Suppressor macrophage treated with lipopolysaccharide for 1 hour (primary cell): ENCODE measurements around the gene BEND6.

ENCODE experiments used
- DNase-seq, 3 donors: peaks; one replicate each; pipeline ENCODE4 v3.0.0-alpha.2; 2020 to 2022

The BEND6 gene, protein sequence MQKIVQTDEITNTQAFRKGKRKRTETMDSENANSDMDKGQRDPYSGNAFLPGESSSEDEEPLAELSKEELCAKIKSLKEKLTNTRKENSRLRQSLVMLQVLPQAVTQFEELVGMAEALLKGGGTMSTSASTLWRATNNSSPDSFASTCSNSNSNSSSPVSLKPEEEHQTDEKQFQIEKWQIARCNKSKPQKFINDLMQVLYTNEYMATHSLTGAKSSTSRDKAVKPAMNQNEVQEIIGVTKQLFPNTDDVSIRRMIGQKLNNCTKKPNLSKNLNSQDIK

DNA sequence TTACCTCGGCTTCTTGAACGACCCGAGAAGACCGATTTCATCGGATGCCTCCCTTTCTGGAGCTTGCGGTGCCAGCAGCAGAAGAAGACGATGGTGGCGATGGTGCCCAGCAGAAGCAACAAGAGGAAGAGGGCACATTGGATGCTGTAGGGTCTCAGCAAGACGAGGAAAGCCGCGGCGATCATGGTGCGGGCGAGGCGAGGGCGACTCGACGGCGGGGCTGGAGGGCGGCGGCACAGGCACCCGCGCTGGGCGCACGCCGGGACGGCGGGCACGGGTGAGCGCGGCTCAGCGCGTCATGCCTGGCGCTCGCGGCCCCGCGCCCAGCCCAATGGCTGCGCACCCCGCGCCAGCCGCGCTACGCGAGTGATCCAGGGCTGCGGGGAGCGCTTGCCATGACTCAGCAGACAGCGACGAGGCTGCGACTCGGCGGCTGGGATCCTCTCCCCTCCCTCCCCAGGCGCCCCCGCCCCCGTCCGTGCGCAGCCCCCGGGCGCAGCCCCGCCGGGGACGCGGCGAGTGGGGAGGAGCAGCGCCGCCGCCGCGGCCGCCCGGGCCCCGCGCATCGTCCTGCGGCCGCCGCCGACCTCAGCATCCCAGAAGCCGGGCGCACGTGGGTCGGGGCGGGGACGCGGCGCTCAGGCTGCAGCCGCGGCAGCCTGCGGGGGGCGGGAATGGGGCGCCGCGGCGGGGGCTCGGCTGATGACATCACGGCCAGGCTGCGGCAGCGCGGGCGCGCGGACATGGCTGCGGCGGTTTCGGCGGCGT lies at the start of gene BEND6:
Gene BEND6, plus strand, starts transcription at position 705 of the 768 bp plus-strand sequence. CDS start 26,704 bp downstream, outside the sequence.
- DNase-seq, result peak; percentile 62 to 78 (median 66)

DNA sequence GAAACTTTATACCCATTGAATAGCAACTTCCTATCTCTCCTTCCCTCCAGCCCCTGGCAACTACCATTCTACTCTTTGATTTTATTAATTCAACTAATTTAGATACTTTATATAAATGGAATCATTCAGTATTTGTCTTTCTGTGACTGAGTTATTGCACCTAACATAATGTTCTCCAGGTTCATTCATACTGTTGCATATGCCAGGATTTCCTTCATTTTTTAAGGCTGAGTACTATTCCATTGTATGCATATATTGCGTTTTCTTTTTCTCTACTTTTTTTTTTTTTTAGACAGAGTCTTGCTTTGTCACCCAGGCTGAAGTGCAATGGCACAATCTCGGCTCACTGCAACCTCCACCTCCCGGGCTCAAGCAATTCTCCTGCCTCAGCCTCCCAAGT lies 49.5 kb upstream of the BEND6 start:
- no peak for DNase-seq

DNA sequence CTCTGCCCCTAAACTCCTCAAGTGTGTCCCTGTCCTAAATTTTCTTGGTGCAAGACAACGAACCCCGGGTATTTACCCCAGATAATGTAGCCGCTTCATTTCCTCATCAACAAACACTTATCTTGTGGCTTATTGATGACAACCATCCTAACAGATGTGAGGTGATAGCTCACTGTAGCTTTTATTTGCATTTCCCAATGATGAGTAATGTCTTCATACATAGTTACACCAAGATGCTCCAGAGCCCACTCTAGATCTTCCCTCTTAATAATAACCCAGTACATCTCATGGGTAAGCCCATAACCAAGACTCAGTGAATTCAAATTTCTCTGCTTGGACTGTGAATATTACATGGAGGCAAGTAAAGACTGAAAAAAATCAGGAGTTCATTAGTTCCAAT lies 48.2 kb upstream of the BEND6 start:
- DNase-seq, result no peak

DNA sequence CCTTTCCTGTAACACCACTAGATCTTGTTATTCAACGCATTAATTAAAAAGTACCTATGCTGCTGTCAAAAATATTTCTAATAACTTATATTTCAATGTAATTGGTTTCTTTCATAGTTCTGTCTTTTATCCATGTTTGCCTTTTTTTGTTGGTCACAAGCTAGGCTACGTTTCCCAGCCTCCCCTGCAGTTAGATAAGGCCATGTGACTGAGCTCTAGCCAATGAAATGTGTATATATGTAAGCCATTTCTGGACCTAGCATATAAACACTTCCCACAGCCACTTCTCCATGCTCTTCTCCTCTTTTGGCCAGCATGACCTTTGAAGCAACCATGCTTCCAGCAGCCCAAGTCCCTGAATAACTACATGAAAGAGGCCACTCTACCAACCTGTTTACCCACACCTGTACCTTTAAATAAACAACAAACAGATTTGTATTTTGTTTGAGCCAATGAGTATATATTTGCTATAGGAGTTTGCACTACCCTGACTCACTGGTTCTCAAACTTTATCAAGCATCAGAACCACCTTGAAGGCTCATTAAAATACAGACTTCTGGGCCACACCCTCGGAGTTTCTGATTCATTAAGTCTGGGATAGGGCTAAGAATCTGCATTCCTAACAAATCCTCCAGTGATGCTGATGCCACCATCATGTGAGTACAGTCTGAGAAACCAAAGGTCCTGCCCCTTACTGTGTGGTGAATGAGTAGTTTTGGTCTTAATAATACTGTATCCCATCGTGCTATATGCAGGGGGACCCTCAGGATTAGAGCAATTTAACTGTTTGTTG lies 45.6 kb upstream of the BEND6 start:
- no peak for DNase-seq

DNA sequence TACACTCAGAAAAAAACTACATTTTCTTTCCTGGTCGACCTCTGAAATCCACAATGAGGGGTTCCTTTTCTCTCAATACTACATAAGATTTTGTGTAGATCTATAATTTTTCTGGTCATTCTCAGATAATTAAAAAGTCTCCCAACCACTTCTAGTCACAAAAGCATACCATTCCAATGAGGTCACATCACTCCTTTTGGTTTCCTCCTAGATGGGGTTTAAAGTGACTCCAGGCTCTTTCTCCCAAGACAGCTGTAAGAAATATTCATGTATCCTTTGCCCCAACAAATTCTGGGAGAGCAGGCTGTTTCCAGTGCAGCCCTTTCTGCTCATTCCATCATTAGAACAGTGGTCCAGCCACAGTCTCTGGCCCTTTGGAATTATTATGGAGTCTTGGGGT lies 43.1 kb upstream of the BEND6 start:
- no peak for DNase-seq

DNA sequence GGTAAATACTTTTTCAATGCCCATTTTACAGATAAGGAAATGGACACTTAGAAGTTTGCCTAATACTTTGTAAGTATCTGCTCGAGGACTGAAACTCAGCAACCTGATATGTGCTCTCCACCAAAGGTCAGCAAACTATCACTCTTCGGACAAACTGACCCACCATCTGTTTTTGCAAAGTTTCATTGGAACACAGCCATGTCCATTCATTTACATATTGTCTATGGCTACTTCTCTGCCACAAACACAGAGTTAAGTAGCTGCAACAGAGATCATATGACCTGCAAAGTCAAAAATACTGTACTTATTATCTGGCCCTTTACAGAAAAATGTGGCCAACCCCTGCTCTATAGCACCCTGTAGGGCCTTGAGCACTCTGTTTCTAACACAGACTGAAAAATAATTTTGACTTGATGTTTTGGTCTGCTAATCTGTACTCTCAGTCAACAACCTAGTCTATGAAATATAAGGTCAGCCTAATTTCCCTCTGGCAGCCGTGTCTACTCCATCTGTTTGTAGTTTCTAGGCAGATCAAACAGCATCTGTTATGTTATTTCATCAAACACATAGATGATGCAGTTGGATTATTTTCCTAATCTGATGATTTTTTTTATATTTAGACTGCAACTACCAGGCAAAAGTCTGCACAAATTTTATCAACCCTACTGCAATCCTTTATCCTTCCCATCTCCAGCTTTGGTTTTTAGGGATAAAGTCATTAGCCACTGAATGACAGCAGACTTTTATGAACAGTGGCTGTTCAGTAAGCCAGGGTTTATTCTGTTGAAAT lies 41.4 kb upstream of the BEND6 start:
- no peak for DNase-seq

DNA sequence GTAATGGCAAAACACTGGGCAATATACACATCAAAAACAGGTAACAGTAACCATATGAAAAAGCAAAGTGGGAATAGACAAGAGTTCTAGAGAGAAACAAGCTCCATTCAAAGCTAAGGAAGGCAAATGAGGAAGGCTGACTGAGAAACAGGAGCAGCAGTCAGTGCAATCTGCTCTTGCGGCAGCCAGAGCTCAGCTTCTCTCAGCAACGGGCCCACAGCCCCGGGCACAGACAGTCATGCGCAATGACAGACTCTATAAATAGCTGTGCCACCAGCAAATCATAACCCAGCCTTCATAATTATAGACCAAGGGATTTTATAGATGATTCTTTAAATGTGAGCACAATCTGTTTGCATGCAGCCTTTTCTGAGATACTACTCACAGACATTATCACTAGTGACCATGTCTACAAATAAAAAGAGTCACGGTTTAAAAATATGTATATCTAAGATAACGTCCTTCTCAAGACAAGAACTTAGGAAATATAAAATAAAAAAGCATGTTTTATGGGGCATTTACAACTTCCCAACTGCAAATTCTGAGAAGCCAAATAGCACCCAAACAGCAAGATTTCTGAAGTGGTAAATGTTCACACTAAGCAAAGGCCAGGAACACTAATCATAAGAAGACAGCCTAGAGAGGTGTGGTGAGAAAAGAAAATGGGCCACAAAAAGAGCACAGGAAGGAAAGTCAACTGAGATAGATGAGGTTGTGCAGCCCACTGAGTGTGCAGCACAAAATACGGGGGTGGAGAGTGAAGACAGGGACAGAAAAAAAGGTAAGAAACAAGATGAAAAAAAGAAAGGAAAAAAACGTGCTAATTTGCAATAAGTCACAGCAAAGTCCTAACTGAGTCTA lies 39.9 kb upstream of the BEND6 start:
- DNase-seq, result peak; percentile 32 to 58 (median 35)

DNA sequence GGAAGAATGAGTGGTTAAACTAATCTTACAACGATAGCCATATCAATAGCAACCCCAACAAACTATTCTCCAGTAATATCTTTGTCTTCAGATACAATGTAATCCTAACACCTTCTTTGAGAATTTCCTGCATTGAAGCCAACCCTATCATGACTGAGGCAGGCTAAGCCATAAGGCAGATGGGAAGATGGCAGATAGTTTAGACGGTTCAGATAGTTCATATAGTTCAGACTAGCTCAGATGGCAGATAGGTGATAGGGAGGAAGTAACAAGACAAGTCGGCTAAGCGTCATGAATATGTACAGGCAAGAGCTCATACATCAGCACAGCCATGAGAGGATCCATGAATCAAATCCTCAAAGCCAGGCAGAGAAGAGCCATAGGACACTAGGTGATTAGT lies 39.1 kb upstream of the BEND6 start:
- no peak for DNase-seq

DNA sequence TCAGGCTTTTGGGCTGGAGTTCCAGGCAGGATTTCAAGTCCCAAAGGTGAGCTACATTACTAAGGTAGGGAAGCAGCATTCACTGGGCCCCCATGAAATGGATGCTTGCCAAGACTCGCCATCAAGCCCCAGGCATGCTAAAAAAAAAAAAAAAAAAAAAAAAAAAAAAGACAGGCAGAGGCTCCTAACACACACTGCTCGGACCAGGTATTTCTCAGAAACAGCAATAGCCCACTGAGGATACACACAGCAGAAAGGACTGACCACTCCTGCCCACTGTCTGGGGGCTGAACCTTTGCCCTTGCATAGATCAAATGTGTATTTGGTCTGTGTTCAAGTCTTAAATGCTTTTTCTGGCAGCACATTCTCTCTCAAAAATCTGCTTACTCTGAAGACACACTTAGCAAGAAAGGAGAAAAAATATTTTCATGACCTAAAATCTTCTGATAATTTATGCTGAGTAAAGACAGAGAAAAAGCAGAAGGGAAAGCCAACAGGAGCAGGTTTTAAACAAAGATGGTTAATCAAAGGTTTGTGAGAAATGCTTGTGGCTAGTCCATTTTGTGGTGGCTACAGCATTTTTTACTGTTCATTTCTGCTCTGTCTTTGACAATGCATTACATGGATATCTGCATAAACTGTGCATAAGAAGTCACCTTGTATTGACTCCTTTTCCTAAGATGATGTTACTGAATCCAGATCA lies 37.9 kb upstream of the BEND6 start:
- DNase-seq, result no peak

DNA sequence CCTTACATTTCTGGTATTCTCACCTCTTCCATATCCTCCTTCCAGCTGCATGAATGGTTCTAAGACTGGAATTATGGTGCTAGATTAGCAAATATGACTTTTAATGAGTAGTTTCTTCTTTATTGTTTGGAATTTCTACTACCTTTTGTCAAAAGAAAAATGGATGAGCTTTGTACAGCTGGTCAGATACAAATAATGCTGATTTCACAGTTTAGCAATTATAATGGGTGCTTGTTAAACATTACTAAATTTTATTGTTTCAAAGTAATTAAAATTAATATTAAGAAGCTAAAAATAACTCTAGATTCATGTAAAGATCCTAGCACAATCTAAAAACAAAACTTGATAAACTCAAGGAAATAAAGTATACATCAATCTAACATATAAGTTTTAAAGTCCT lies 32.3 kb upstream of the BEND6 start:
- no peak for DNase-seq

DNA sequence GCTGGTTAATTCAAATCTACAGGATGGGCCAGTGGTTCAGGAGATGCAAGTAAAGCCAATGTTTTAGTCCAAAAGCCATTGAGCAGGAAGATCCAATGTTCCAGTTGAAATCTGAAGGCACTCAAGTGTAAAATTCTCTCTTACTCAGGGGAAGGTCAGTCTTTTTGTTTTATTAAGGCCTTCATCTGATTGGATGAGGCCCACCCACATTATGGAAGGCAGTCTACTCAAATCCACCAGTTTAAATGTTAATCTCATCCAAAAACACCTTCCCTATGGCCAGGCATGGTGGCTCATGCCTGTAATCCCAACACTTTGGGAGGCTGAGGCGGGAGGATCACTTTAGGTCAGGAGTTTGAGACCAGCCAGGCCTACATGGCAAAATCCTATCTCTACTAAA lies 31.3 kb upstream of the BEND6 start:
- no peak for DNase-seq

DNA sequence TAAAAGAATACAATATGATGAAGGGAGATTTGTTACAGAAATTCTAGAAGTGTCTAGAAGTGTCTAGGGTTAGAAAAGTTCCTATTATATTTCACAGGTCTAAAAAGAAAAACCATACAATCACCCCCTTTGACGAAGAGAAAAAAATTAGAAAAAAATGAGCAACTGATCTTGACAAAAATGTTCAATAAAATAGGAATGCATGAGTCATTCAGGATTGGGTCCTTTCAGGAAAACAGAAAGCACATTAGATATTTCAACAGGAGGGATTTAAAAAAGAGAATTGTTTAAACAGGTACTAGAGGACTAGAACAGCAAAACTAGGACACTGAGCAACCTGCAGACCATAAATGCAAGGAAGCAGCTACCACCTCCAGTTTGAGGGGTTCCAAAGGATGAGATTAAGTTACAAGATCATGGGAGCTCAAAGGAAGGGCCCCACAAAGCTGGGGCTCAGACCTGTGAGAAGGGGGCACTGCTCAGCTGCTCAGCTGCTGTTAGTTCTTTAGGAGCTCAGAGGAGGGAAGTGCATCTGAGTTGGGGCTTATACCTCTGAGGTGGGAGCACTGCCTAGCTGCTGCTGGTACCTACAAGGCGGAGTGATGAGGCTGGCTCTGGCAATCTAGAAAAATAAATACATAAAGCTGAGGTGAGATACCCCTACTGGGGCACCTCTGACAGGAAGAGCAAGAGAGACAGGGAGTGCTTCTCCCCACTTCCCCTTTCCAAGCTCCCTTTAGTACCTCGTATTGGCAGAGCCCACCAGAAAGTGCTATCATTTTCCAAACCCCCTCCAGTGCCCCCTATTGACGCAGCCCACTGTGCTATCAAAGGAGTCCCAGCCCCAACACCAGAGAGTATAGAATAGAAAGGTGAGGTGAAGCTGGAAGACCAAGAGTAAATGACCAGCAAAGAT lies 27.1 kb upstream of the BEND6 start:
- DNase-seq, result no peak

DNA sequence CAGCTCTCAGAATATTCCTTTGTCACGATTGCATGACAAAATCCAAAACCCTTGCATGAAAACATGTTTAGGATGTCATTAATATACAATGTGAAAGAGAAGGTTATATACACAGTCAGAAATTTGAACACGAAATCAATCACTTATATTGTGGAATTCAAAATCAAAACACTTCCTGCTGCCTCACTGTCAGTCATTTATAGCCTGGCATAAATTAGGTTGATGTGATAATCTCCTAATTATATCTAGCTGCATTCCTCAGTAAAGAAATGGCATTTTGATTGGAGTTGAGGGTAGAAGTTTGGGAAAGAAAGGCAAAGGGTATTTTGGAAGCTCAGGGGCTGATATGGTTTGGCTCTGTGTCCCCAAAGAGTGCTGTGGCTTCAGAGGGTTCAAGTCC lies 24.1 kb upstream of the BEND6 start:
- no peak for DNase-seq

DNA sequence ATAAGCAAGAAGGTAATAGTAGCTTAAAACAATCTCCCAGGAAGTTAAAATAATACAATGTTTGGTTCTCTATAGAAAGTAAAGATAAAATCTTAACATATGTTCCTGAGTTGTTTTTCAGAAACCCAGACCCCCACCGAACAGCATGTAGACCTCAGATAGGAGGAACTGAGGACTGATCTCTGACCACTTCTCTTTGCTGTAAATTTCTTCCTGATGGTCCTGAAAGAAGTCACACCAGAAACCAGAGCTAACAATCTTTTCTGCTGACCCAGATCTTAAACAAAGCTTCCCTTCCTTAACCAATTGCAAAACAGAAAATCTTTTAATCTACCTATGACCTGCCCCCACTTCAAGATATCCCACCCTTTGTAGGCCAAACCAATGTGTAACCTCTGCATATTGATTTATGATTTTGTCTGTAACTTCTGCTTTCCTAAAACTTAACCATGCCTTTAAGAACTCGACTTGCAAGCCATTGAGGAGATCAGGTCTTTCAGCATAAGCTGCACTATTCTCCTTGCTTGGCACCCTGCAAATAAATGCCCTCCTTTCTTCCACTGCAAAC lies 21.9 kb upstream of the BEND6 start:
- no peak for DNase-seq

DNA sequence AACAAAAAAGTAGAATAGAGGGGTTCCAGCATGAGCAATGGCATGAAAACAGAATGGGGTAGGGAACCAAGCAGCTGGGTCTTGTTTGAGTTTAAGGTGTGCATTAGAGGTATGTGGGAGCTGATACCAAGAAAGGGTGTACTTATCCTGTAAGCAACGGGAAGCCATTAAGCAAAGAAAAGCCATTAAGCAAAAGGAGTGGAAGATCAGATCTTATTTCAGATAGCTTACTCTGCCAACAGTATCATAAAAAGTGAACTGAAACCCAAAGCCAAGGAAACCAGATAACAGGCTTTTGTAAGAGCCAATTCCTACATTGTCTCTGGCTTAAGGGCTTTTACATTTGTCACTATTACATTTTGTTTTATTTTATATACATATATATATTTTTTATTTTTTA lies 21.3 kb upstream of the BEND6 start:
- DNase-seq, result peak in 2 of 3 donors; percentile 6 to 17

DNA sequence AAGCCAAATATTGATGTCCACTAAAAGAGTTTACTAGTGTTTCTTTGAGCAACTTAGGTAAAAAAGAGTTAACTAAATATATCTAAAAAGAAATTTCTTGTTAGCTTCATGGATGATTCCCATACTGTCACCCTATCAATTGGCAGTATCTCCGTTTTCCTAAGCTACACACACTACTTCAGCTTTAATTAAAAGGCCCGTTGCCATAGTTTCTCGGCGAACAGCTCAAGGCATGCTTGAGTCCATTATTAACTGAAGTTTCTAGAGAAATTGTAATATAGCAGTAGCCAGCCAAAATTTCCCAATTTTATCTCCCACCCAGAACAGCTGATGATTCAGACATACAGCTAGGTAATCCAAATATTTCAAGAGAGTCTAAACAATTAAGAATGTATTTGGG lies 20.0 kb upstream of the BEND6 start:
- no peak for DNase-seq

DNA sequence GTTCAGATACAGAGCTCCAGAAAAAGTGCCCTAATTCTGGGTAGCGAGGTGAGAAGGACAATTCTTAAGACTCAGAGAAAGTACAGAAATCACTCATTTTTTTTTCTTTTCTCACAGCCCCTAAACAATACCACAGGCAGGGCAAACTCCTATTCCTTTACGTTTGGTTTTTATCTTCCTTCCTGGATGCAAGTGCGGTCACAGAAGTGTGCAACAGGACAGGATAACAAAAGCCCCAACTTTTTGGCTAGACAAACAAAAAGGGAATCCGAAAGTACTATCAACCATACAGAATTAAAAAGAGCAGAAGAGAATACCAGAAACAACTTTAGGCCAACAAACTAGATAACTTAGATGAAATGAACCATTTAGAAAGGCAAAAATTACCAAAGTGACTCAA lies 18.4 kb upstream of the BEND6 start:
- DNase-seq, result no peak

DNA sequence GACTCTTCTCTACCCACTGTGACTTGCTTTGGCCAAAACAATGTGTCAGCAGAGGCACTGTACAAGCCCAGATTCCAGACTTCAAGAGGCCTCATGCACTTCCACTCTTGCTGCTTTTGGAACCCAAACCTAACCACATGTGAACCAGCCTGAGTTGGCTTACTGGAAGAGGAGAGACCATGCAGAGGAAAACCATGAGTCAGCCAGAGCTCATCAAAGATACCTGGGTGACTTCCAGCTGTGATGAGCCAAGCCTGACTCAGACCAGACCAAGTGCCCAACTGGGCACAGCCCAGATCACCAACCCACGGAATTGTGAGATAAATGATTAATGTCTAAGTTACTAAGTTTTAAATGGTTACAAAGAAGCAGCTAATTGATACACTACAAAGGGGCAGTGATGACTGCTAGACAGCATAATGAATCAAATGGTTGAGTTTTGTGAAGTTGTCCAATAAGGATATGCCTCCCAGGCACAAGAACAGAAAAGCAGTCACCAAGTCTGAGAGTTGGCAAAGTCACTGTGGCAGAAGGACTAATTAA lies 16.2 kb upstream of the BEND6 start:
- peak; percentile 47 to 77 (median 50) for DNase-seq

DNA sequence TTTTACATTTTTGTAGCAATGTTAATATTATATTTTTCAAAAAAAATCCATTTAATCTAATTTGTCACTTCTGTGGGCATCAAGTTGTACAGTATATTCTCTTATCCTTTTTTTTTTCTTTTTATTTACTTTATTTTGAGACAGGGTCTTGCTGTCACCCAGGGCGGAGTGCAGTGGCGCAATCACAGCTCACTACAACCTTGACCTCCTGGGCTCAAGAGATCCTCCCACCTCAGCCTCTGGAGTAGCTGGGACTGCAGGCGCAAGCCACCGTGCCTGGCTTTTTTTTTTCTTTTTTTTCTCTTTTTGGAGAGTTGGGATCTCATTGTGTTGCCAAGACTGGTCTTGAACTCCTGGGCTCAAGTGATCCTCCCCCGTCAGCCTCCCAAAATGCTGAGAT lies 14.4 kb upstream of the BEND6 start:
- DNase-seq, result no peak
